Measurements from ENCODE around the gene GRK1. TPM values are rescaled to one million over a fixed set of nuclear protein-coding genes. Genes with fewer than 3 reads are reported as not detected.

GRK1 gene
- total and polyA plus RNA-seq, 2 experiments from 2014 or later = not detected

DNA sequence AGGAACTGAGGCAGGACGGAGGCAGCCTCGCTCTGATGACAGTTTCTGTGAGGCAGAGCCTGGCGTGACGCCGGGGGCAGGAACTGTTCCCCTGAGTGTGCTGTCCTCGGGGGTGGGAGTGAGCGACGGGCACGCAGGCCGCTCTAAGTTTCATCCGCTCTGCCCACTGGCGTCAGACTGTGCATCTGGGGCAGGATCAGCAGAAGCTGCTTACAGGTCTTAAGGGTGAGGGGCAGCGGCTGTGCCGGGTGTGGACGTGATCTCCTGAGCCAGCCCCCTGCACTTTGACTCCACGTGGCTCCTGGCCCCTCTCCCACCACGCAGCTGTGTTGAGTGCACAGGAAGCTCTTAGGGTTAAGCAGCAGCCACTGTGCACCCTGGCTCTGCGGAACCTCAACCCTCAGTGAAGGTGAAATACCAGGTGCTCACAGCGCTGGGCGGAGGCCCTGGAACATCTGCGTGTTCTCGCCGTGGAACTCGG lies 1.5 kb downstream of the GRK1 start:
- Histone ChIP-seq H3F3A (ENCODE audit: insufficient read depth) (no peaks in the 10 kb centered on the region; the same call in 1 of the 2 replicates), H3K9ac (no peak overlapping the region), H4K20me1 (ENCODE audit: insufficient read depth) (no peaks in the 10 kb centered on the region), H3K4me3 (no peak overlapping the region), H3K79me2 (ENCODE audit: insufficient read depth) (no peaks in the 10 kb centered on the region), H3K4me1 (ENCODE audit: insufficient read depth) (no peaks in the 10 kb centered on the region), H3K27me3 (replicated peaks; ENCODE audit: insufficient read depth) (peaks cover 6% of the 10 kb centered on the region), H2AFZ (no peak overlapping the region), H3K9me2 (ENCODE audit: insufficient read depth) (no peaks in the 10 kb centered on the region), H3K4me2 (ENCODE audit: unreplicated experiment) (no peak overlapping the region), H3K36me3 (ENCODE audit: low read depth) (no peaks in the 10 kb centered on the region), H3K27ac (no peak overlapping the region), H3K9me3 (ENCODE audit: low read depth) (no peaks in the 10 kb centered on the region)
- in situ Hi-C loops (cut with MboI) = no loop called here
- TF ChIP-seq EZH2phosphoT487 (IDR thresholded peaks at IDR 0.05; ENCODE audit: insufficient read depth, low read depth) (no peak), EZH2 (IDR thresholded peaks at IDR 0.05; ENCODE audit: insufficient read depth, poor library complexity, severe bottlenecking) (no peak)
- no peak for DNase-seq
- WGBS, 2 experiments (ENCODE audit: low coverage in 1 of 2, low lambda C conversion rate in 2 of 2, missing lambda C conversion rate in 2 of 2) = 56 to 62% methylated on average over 24 of the region's 24 CpGs

DNA sequence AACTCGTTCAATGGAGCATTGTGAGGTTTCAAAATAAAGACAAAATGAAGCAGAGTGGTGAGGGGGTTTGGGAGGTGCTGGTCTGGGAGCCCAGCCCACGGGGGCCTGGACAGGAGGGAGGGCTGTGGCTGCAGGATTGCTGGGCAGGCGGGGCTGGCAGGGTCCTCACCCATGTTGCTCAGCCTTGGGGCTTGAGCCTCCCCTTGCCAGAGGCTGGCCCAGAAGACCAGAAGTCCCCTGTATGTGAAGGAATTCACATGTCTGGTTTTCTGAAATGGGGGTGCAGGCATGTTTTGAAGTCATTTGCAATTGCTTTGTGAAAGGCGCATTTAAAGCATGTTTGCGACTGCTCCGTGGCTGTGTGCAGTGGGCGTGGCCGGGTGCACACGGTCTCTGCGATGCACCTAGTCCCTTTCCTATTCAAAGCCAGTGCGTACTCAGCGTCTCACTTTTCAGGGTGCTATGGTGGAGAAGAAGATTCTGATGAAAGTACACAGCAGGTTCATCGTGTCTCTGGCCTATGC lies 2.3 kb downstream of the GRK1 start:
- Histone ChIP-seq H3K27ac (no peak overlapping the region), H2AFZ (no peak overlapping the region), H3K9me2 (ENCODE audit: insufficient read depth) (no peaks in the 10 kb centered on the region), H3F3A (ENCODE audit: insufficient read depth) (no peaks in the 10 kb centered on the region; the same call in 1 of the 2 replicates), H4K20me1 (ENCODE audit: insufficient read depth) (no peaks in the 10 kb centered on the region), H3K27me3 (replicated peaks; ENCODE audit: insufficient read depth) (peaks cover 3% of the 10 kb centered on the region), H3K9me3 (ENCODE audit: low read depth) (no peaks in the 10 kb centered on the region), H3K9ac (no peak overlapping the region), H3K4me1 (ENCODE audit: insufficient read depth) (no peaks in the 10 kb centered on the region), H3K36me3 (ENCODE audit: low read depth) (no peaks in the 10 kb centered on the region), H3K79me2 (ENCODE audit: insufficient read depth) (no peaks in the 10 kb centered on the region), H3K4me2 (ENCODE audit: unreplicated experiment) (no peak overlapping the region), H3K4me3 (no peak overlapping the region)
- TF ChIP-seq EZH2phosphoT487 (IDR thresholded peaks at IDR 0.05; ENCODE audit: insufficient read depth, low read depth) = no peak
- no peak for TF ChIP-seq EZH2 (IDR thresholded peaks at IDR 0.05; ENCODE audit: insufficient read depth, poor library complexity, severe bottlenecking)
- DNase-seq = no peak
- WGBS, 2 experiments (ENCODE audit: low coverage in 1 of 2, low lambda C conversion rate in 2 of 2, missing lambda C conversion rate in 2 of 2) = 60 to 64% methylated on average over 13 of the region's 13 CpGs
- in situ Hi-C loops (cut with MboI) = no loop called here

- 74 to 77% methylated on average over 21 of the region's 21 CpGs for whole genome bisulfite sequencing, 2 experiments (ENCODE audit: low coverage in 1 of 2, low lambda C conversion rate in 2 of 2, missing lambda C conversion rate in 2 of 2)
- DNase-seq = no peak
- H3K4me1 ChIP-seq (ENCODE audit: insufficient read depth) = no peaks in the 10 kb centered on the region
- H3K9ac ChIP-seq = no peak overlapping the region
- no peaks in the 10 kb centered on the region for H3K9me2 ChIP-seq (ENCODE audit: insufficient read depth)
- no peak overlapping the region for H2AFZ ChIP-seq
- H3K79me2 ChIP-seq (ENCODE audit: insufficient read depth) = no peaks in the 10 kb centered on the region
- no peak overlapping the region for H3K27ac ChIP-seq
- H3K27me3 ChIP-seq (replicated peaks; ENCODE audit: insufficient read depth) = no peaks in the 10 kb centered on the region; the same call in 1 of the 2 replicates
- H3F3A ChIP-seq (ENCODE audit: insufficient read depth) = no peaks in the 10 kb centered on the region; the same call in 1 of the 2 replicates
- no peak for TF ChIP-seq EZH2 (IDR thresholded peaks at IDR 0.05; ENCODE audit: insufficient read depth, poor library complexity, severe bottlenecking)
- TF ChIP-seq EZH2phosphoT487 (IDR thresholded peaks at IDR 0.05; ENCODE audit: insufficient read depth, low read depth) = no peak
- H3K36me3 ChIP-seq (ENCODE audit: low read depth) = no peaks in the 10 kb centered on the region
- no peaks in the 10 kb centered on the region for H3K9me3 ChIP-seq (ENCODE audit: low read depth)
- no peak overlapping the region for H3K4me3 ChIP-seq
- in situ Hi-C loops (cut with MboI) = no loop called here
- H4K20me1 ChIP-seq (ENCODE audit: insufficient read depth) = no peaks in the 10 kb centered on the region
- no peak overlapping the region for H3K4me2 ChIP-seq (ENCODE audit: unreplicated experiment)
These were observed 2.8 kb downstream of the GRK1 start for GRCh38 chr13:113669755-113670341.

- 77 to 78% methylated on average over 4 to 19 of the region's 19 CpGs for WGBS, 2 experiments (ENCODE audit: low coverage in 1 of 2, low lambda C conversion rate in 2 of 2, missing lambda C conversion rate in 2 of 2)
- no peak for DNase-seq
- Histone ChIP-seq H3K4me2 (ENCODE audit: unreplicated experiment) (no peak overlapping the region), H3K27me3 (replicated peaks; ENCODE audit: insufficient read depth) (no peaks in the 10 kb centered on the region), H4K20me1 (ENCODE audit: insufficient read depth) (no peaks in the 10 kb centered on the region), H3K9ac (no peak overlapping the region), H3K27ac (no peak overlapping the region), H2AFZ (no peak overlapping the region), H3K9me3 (ENCODE audit: low read depth) (no peaks in the 10 kb centered on the region), H3K4me3 (no peak overlapping the region), H3K36me3 (ENCODE audit: low read depth) (no peaks in the 10 kb centered on the region), H3K4me1 (ENCODE audit: insufficient read depth) (no peaks in the 10 kb centered on the region), H3K79me2 (ENCODE audit: insufficient read depth) (no peaks in the 10 kb centered on the region), H3F3A (ENCODE audit: insufficient read depth) (no peaks in the 10 kb centered on the region; the same call in 1 of the 2 replicates), H3K9me2 (ENCODE audit: insufficient read depth) (no peaks in the 10 kb centered on the region)
- in situ Hi-C loops (cut with MboI) = no loop called here
- TF ChIP-seq EZH2 (IDR thresholded peaks at IDR 0.05; ENCODE audit: insufficient read depth, poor library complexity, severe bottlenecking) (no peak), EZH2phosphoT487 (IDR thresholded peaks at IDR 0.05; ENCODE audit: insufficient read depth, low read depth) (no peak)
These were observed 3.5 kb downstream of the GRK1 start for GRCh38 chr13:113670541-113670940.
